Psoas muscle (tissue), 8 donors: ENCODE measurements around the gene CHRM4. TPM values are rescaled to one million over a fixed set of nuclear protein-coding genes. Genes with fewer than 3 reads are reported as not detected.

Source experiments
- ATAC-seq, 4 donors: fragments of 200-7000 bp; cut with Tn5 transposase; one replicate each; pipeline ENCODE4 v1.9.1; 2020; ENCODE audit warnings: moderate library complexity in 3 of 4, mild to moderate bottlenecking in 2 of 4
- DNase-seq, 2 donors: peaks; one replicate each; pipeline ENCODE4 v3.0.0-alpha.2; 2020
- H3K27ac ChIP-seq: fragments of 200-600 bp; one replicate; pipeline ENCODE4 v1.8.0; 2022
- H3K27me3 ChIP-seq, 3 donors: fragments of 200-600 bp in 1 of 3; one replicate each; pipeline versions ENCODE4 v1.6.1 to v1.8.0; 2013 to 2022; ENCODE audit warnings: low read length in 2 of 3, mild to moderate bottlenecking in 2 of 3, moderate library complexity in 1 of 3; ENCODE audit not compliant: insufficient read depth in 3 of 3
- H3K36me3 ChIP-seq, 2 donors: fragments of 200-600 bp in 1 of 2; one replicate each; pipeline versions ENCODE4 v1.6.1 to v1.8.0; 2013 to 2022; ENCODE audit warnings: low read depth in 1 of 2, mild to moderate bottlenecking in 1 of 2, moderate library complexity in 1 of 2; ENCODE audit not compliant: insufficient read depth in 1 of 2
- H3K4me1 ChIP-seq: fragments of 200-600 bp; one replicate; pipeline ENCODE4 v1.8.0; 2022
- H3K4me3 ChIP-seq: fragments of 200-600 bp; one replicate; pipeline ENCODE4 v1.8.0; 2022; ENCODE audit warnings: mild to moderate bottlenecking
- H3K9me3 ChIP-seq: fragments of 200-600 bp; one replicate; pipeline ENCODE4 v1.8.0; 2022
- WGBS, 3 donors: extraction: QIAGEN DNeasy Blood & Tissue Kit; methylation state at CpG; one replicate each; pipeline versions ENCODE4 v1.1.6 to v1.1.7; 2013; 5-methylcytosine and 5-hydroxymethylcytosine counted together
- intact Hi-C, 2 donors: fragments of 100-400 bp; cut with DNase I; formaldehyde crosslinking; loops; one replicate each; pipeline versions ENCODE4 v1.11.0 to v1.14.2; 2022
- polyA plus RNA-seq, 3 donors: library from polyadenylated mRNA; stranded (reverse); fragments of 200-250 nt; gene quantifications; one replicate each; pipeline ENCODE4 v1.2.3, GENCODE V29; 2013
- total RNA-seq, 4 donors: library from RNA; stranded (reverse); fragmentation: NEBNext Ultra II Directional in 2 of 4; extraction: Animal tissue kit (Norgen Biotek cat#: 25700) in 2 of 4; gene quantifications; one replicate each; pipeline versions ENCODE4 v1.2.1 to v1.2.4, GENCODE V29; 2021 to 2023
- TF ChIP-seq, protein P1 (sequence below): fragments of 200-600 bp; IDR thresholded peaks from one replicate; pipeline ENCODE4 v1.8.0; 2022; ENCODE audit warnings: antibody characterized with exemption
- donor health status: healthy with polysubstance abuse.
- donor health status: DM: no; HTN: no; CAD: no; lungs with moderate emphysema.
- donor health status: Bipolar disorder and iron deficiency.
- donor health status: healthy.
- donor health status: DM: yes; HTN: yes; CAD: no.
- donor health status: DM: no; HTN: no; CAD: no.
- donor health status: DM: no; HTN: no; CAD: no.
- donor health status: DM: yes; HTN: yes; CAD: no.

The CHRM4 gene
- total and polyA plus RNA-seq, 7 donors = not detected

DNA sequence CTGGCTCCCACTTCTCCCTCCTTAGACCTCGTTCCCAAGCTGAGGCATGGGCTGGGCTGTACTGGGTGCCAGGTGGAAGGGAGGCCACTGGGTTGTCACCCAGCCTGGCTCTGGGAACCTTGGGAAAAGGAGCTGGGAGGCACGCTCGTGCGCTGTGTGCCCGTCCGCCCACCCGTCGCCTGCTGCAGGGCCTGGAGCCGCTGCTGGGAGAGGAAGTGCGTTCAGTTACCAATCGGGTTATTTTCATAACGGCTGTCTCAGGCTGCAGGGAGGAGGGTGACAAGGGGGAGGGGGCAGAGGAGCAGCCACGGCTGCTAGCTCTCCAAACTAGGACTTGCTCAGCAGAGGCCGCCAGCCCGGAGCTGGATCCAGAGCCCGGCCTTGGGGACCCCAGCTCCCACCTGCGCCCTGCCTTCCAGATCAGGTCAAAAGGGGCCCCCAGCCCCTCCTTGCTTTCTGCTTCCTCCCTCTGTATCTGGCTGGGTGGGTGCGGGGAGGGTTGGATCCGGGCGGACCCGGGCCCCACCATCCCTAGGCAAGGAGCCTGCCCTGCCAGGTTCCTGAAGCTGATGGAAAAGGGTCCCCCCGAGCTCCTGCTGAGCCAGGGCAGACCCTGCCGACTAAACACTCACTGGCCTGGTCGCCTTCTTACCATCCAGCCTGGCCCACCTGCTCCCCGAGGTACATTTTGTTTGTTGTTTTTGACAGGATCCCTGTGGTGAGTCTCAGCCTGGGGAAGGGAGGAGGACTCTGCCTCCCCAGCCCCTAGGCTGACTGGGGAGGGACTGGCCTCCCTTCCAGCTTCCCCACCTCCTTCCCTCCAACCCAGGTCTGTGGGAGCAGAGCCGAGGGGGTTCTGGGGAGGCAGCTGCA lies 30.1 kb downstream of the CHRM4 start:
- peak overlapping the region; percentile 76 for H3K4me3 ChIP-seq
- WGBS, 3 donors = 4 to 8% (median 8%) methylated on average over 26 of the region's 26 CpGs
- no peaks in the 10 kb centered on the region for H3K27me3 ChIP-seq
- intact Hi-C loops = no loop called here
- peaks cover 0 to 3% of the 10 kb centered on the region in 2 donors for H3K36me3 ChIP-seq
- H3K4me1 ChIP-seq = peaks cover 44% of the 10 kb centered on the region
- ATAC-seq (peak; percentile 76 to 78 (median 77)), DNase-seq (peak; percentile 80 to 92)
- TF ChIP-seq, protein P1, sequence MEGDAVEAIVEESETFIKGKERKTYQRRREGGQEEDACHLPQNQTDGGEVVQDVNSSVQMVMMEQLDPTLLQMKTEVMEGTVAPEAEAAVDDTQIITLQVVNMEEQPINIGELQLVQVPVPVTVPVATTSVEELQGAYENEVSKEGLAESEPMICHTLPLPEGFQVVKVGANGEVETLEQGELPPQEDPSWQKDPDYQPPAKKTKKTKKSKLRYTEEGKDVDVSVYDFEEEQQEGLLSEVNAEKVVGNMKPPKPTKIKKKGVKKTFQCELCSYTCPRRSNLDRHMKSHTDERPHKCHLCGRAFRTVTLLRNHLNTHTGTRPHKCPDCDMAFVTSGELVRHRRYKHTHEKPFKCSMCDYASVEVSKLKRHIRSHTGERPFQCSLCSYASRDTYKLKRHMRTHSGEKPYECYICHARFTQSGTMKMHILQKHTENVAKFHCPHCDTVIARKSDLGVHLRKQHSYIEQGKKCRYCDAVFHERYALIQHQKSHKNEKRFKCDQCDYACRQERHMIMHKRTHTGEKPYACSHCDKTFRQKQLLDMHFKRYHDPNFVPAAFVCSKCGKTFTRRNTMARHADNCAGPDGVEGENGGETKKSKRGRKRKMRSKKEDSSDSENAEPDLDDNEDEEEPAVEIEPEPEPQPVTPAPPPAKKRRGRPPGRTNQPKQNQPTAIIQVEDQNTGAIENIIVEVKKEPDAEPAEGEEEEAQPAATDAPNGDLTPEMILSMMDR = no peak
- no peaks in the 10 kb centered on the region for H3K9me3 ChIP-seq
- H3K27ac ChIP-seq = peak overlapping the region; percentile 98

DNA sequence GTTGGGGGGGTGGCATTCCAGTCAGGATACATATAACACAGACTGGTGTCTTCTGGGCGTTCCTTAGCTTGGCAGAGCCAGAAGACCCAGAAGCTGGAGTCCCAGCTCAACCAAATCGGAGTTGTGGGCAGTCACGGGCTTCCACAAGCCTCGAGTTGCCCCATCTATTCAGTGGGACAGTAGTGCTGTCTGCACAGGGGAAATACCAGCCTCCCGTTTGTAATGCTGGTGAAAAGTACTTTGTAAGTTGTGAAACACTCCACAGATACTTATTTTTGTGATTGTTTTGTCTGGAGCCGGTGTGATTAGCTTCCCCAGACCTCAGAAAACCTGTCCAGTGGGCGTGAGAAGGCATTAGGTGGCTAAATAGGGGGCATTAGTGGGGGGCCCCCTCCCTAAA lies 30.7 kb downstream of the CHRM4 start:
- peak overlapping the region; percentile 98 for H3K27ac ChIP-seq
- no peak for DNase-seq
- no peaks in the 10 kb centered on the region for H3K36me3 ChIP-seq
- TF ChIP-seq, protein P1 = no peak
- H3K4me3 ChIP-seq = peak overlapping the region; percentile 76
- peak in 2 of 4 donors; percentile 4 for ATAC-seq
- H3K27me3 ChIP-seq = no peaks in the 10 kb centered on the region
- intact Hi-C loops = no loop called here
- peaks cover 38% of the 10 kb centered on the region for H3K4me1 ChIP-seq
- 21 to 35% (median 22%) methylated on average over 7 of the region's 7 CpGs for WGBS, 3 donors
- H3K9me3 ChIP-seq = no peaks in the 10 kb centered on the region

DNA sequence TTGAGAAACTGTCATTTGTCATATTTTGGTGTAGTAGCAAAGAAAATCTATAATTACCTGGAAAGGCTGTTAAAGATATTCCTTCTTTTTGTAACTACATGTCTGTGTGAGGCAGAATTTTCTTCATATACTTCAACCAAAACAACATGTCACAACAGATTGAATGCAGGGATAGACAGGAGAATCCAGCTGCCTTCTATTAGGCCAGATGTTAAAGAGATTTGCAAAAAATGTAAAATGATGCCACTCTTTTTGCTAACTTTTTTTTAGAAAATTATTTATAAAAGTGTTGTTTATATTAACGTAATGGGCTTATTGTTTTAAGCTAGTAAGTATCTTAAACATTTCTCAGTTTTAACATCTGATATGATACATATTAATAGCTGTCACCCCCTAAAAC lies 31.6 kb downstream of the CHRM4 start:
- Histone ChIP-seq H3K27me3 (no peaks in the 10 kb centered on the region), H3K4me3 (no peak overlapping the region), H3K27ac (peak overlapping the region; percentile 98), H3K36me3 (no peaks in the 10 kb centered on the region), H3K4me1 (peaks cover 31% of the 10 kb centered on the region), H3K9me3 (no peaks in the 10 kb centered on the region)
- ATAC-seq (no peak), DNase-seq (no peak)
- 46 to 79% (median 50%) methylated on average over 1 of the region's 1 CpG for WGBS, 3 donors
- intact Hi-C loops = no loop called here
- TF ChIP-seq, protein P1 = no peak

DNA sequence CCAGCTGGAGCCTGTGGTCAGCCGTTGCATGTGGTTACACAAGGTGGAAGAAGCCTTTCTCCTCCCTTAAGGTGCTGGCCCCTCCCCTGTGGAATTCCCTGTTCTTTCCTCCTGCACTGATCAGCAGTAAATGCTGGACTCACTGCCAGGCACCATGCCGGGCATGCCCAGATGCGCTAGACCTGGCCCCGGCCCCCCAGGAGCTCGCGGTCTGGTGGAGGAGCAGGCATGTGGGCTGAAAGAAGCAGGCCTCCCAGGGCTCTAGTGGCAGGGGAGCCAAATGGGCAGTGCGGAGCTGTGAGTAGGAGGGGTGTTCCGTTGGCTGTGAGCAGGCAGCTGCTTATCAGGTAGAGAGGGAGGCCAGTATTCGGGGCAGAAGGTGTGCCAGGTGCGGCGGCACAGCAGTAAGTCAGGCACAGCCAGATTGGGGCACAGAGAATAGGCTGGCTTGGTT lies 34.1 kb downstream of the CHRM4 start:
- WGBS, 3 donors = 85 to 87% (median 87%) methylated on average over 11 of the region's 11 CpGs
- no peaks in the 10 kb centered on the region for H3K27me3 ChIP-seq
- intact Hi-C loops = no loop called here
- TF ChIP-seq, protein P1 = no peak
- H3K4me1 ChIP-seq = peaks cover 16% of the 10 kb centered on the region
- H3K9me3 ChIP-seq = no peaks in the 10 kb centered on the region
- no peak overlapping the region for H3K4me3 ChIP-seq
- ATAC-seq (no peak), DNase-seq (no peak)
- H3K36me3 ChIP-seq = no peaks in the 10 kb centered on the region
- no peak overlapping the region for H3K27ac ChIP-seq
